WTC11 (cell line): ENCODE results near the gene SEMA4D. TPM values are rescaled to one million over a fixed set of nuclear protein-coding genes. Genes with fewer than 3 reads are reported as not detected.
A peak's percentile ranks its signal among the peaks of the same experiment; 100 is the strongest.
"Not testable (repeated sequence)": the region's sequence is repeated elsewhere in the genome, so short reads cannot be mapped to it uniquely, and the experiment has no call there.

Experiments used
- ATAC-seq: fragments of 200-7000 bp; cut with Tn5 transposase; 2 replicates; pipeline ENCODE4 v1.10.0; 2021; ENCODE audit warnings: mild to moderate bottlenecking, moderate library complexity
- CTCF ChIA-PET: fragments of 300-600 bp; sonication (Branson Sonifier 250); formaldehyde crosslinking; loops from one replicate; lab custom pipeline; 2021; ENCODE audit warnings: antibody characterized with exemption; lab: Charles Lee
- POLR2A ChIA-PET: fragments of 350-600 bp; sonication (Branson Sonifier 250); formaldehyde crosslinking; loops from one replicate; lab custom pipeline; 2021; ENCODE audit warnings: antibody characterized with exemption; lab: Charles Lee
- DNase-seq: peaks from one replicate; pipeline ENCODE4 v3.0.0; 2021; ENCODE audit warnings: low spot score
- H3K27ac Mint-ChIP-seq: 2 replicates; pipeline ENCODE4 v1.8.0; 2021; ENCODE audit warnings: mixed read lengths
- H3K27me3 Mint-ChIP-seq: 2 replicates; pipeline ENCODE4 v1.8.0; 2021; ENCODE audit warnings: low read depth, mild to moderate bottlenecking, moderate library complexity, mixed read lengths
- H3K36me3 Mint-ChIP-seq: 2 replicates; pipeline ENCODE4 v1.8.0; 2021; ENCODE audit warnings: mixed read lengths
- H3K4me1 Mint-ChIP-seq: 2 replicates; pipeline ENCODE4 v1.8.0; 2022; ENCODE audit warnings: mixed read lengths
- H3K4me3 Mint-ChIP-seq: 2 replicates; pipeline ENCODE4 v1.8.0; 2021; ENCODE audit warnings: mild to moderate bottlenecking, moderate library complexity, mixed read lengths
- H3K9me3 Mint-ChIP-seq: 2 replicates; pipeline ENCODE4 v1.8.0; 2021; ENCODE audit warnings: mixed read lengths
- ATF1 ChIP-seq: sonication (generic); formaldehyde crosslinking; IDR thresholded peaks from 2 replicates; pipeline ENCODE4 v1.8.1; 2023; ENCODE audit warnings: mild to moderate bottlenecking, moderate library complexity, missing genetic modification reagents
- CBFB ChIP-seq: sonication (generic); formaldehyde crosslinking; IDR thresholded peaks from 2 replicates; pipeline ENCODE4 v1.8.1; 2022; ENCODE audit warnings: mild to moderate bottlenecking, low read depth, missing genetic modification reagents
- E2F4 ChIP-seq: sonication (generic); formaldehyde crosslinking; IDR thresholded peaks from 2 replicates; pipeline ENCODE4 v1.8.1; 2022; ENCODE audit warnings: low read depth, mild to moderate bottlenecking, moderate library complexity, missing genetic modification reagents, borderline replicate concordance
- GRHL2 ChIP-seq: fragments of 250-450 bp; sonication (Bioruptor Pico); IDR thresholded peaks from 2 replicates; pipeline ENCODE4 v1.8.0; 2022; ENCODE audit warnings: mild to moderate bottlenecking, moderate library complexity; ENCODE audit not compliant: insufficient replicate concordance, severe bottlenecking
- GTF2I ChIP-seq: fragments of 250-450 bp; sonication (Bioruptor Pico); conservative IDR thresholded peaks from 2 replicates; pipeline ENCODE4 v1.4.0; 2021; ENCODE audit warnings: mild to moderate bottlenecking
- JUN ChIP-seq: sonication (generic); formaldehyde crosslinking; IDR thresholded peaks from 2 replicates; pipeline ENCODE4 v1.8.0; 2023; ENCODE audit warnings: mild to moderate bottlenecking, missing genetic modification reagents
- PRDM15 ChIP-seq: sonication (generic); formaldehyde crosslinking; IDR thresholded peaks from 2 replicates; pipeline ENCODE4 v1.8.0; 2022; ENCODE audit warnings: missing genetic modification reagents
- SMAD4 ChIP-seq: sonication (generic); formaldehyde crosslinking; IDR thresholded peaks from 2 replicates; pipeline ENCODE4 v1.8.0; 2022; ENCODE audit warnings: mild to moderate bottlenecking, missing genetic modification reagents
- SOX15 ChIP-seq: fragments of 250-450 bp; sonication (Bioruptor Pico); IDR thresholded peaks from 2 replicates; pipeline ENCODE4 v1.9.0; 2021; ENCODE audit warnings: mild to moderate bottlenecking
- TEAD1 ChIP-seq: sonication (generic); formaldehyde crosslinking; IDR thresholded peaks from 2 replicates; pipeline ENCODE4 v1.8.0; 2022; ENCODE audit warnings: mild to moderate bottlenecking, missing genetic modification reagents
- ZNF219 ChIP-seq: sonication (generic); formaldehyde crosslinking; IDR thresholded peaks from 2 replicates; pipeline ENCODE4 v1.8.0; 2023; ENCODE audit warnings: missing genetic modification reagents, mild to moderate bottlenecking, borderline replicate concordance
- ZNF232 ChIP-seq: sonication (generic); formaldehyde crosslinking; IDR thresholded peaks from 2 replicates; pipeline ENCODE4 v1.8.0; 2022; ENCODE audit warnings: mild to moderate bottlenecking, missing genetic modification reagents
- total RNA-seq: library from RNA; stranded (reverse); gene quantifications from 3 replicates; pipeline ENCODE4 v1.2.3, GENCODE V29; 2021
- TF ChIP-seq, protein P1 (sequence below): fragments of 250-450 bp; sonication (Bioruptor Pico); IDR thresholded peaks from 2 replicates; pipeline ENCODE4 v1.8.0; 2021; ENCODE audit warnings: mild to moderate bottlenecking
- TF ChIP-seq, protein P2 (sequence below): fragments of 250-450 bp; sonication (Bioruptor Pico); conservative IDR thresholded peaks from 2 replicates; pipeline ENCODE4 v1.9.0; 2021; ENCODE audit warnings: mild to moderate bottlenecking
- TF ChIP-seq, protein P3 (sequence below): sonication (generic); formaldehyde crosslinking; IDR thresholded peaks from 2 replicates; pipeline ENCODE4 v1.8.1; 2022; ENCODE audit warnings: missing genetic modification reagents, borderline replicate concordance
- TF ChIP-seq, protein P4 (sequence below): sonication (generic); formaldehyde crosslinking; IDR thresholded peaks from 2 replicates; pipeline ENCODE4 v1.8.1; 2023; ENCODE audit warnings: mild to moderate bottlenecking, missing genetic modification reagents

Gene SEMA4D
- total RNA-seq, 1 experiment from 2014 or later = 67.8 TPM

DNA sequence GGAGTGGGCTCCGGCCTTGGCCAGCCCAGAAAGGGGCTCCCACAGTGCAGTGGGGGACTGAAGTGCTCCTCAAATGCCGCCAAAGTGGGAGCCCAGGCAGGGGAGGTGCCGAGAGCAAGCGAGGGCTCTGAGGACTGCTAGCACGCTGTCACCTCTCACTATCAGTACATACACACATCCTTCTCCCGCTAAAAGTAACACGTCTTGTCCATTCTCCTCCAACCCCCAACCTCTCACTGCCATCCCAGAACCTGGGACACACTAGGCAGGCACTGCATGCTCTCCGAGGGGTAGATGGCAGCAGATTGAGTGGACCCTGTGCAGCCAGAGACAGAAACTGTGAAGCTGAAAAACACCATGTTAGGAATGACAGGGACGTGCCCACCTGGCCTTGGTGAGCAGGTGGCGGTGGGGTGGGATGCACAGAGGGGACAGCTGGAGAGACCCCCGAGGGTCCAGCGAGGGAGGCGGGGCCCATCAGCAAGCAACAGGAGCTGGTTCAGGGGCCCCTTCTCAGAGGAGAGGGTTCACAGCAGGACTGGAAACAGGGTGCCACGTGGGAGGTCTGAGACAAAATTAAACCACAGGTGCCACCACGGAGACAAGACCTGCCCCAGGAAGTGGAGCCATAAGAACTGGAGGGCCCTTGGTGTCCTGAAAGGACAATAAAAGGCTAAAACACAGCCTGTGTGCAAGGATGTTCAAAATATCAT is 16.9 kb downstream of the SEMA4D start:
- Mint-ChIP-seq H3K4me3 (no peak overlapping the region), H3K27ac (peak overlapping the region; percentile 91), H3K4me1 (peaks cover 51% of the 10 kb centered on the region)

DNA sequence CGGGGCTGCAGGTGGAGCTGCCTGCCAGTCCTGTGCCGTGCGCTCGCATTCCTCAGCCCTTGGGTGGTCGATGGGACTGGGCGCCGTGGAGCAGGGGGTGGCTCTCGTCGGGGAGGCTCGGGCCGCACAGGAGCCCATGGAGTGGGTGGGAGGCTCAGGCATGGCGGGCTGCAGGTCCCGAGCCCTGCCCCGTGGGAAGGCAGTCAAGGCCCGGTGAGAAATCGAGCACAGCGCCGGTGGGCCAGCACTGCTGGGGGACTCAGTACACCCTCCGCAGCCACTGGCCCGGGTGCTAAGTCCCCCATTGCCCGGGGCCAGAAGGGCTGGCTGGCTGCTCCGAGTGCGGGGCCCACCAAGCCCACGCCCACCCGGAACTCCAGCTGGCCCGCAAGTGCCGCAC is 17.5 kb downstream of the SEMA4D start:
- ATAC-seq, H3K4me3 Mint-ChIP-seq, DNase-seq, H3K27me3 Mint-ChIP-seq, H3K27ac Mint-ChIP-seq, POLR2A ChIA-PET, H3K9me3 Mint-ChIP-seq: not testable (repeated sequence)
- CTCF ChIA-PET = interaction anchor here (1.2 kb wide), 1 partner anchor 68 kb away, joined by 4 read pairs; no protein-coding TSS in a partner anchor
- Mint-ChIP-seq H3K4me1 (peaks cover 50% of the 10 kb centered on the region), H3K36me3 (peaks cover 19% of the 10 kb centered on the region)

More for the DNA sequence above, 16.9 kb downstream of the SEMA4D start:
- TF ChIP-seq, protein P1, sequence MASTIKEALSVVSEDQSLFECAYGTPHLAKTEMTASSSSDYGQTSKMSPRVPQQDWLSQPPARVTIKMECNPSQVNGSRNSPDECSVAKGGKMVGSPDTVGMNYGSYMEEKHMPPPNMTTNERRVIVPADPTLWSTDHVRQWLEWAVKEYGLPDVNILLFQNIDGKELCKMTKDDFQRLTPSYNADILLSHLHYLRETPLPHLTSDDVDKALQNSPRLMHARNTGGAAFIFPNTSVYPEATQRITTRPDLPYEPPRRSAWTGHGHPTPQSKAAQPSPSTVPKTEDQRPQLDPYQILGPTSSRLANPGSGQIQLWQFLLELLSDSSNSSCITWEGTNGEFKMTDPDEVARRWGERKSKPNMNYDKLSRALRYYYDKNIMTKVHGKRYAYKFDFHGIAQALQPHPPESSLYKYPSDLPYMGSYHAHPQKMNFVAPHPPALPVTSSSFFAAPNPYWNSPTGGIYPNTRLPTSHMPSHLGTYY = no peak
- TF ChIP-seq JUN (CRISPR knock-in tag) (no peak), GRHL2 (CRISPR knock-in tag) (no peak), PRDM15 (CRISPR knock-in tag) (no peak), CBFB (CRISPR knock-in tag) (no peak), SMAD4 (CRISPR knock-in tag) (no peak), ATF1 (CRISPR knock-in tag) (no peak), E2F4 (CRISPR knock-in tag) (no peak), TEAD1 (CRISPR knock-in tag) (no peak), GTF2I (CRISPR knock-in tag) (no peak), ZNF219 (CRISPR knock-in tag) (no peak), SOX15 (CRISPR knock-in tag) (no peak), ZNF232 (no peak)
- TF ChIP-seq, protein P2, sequence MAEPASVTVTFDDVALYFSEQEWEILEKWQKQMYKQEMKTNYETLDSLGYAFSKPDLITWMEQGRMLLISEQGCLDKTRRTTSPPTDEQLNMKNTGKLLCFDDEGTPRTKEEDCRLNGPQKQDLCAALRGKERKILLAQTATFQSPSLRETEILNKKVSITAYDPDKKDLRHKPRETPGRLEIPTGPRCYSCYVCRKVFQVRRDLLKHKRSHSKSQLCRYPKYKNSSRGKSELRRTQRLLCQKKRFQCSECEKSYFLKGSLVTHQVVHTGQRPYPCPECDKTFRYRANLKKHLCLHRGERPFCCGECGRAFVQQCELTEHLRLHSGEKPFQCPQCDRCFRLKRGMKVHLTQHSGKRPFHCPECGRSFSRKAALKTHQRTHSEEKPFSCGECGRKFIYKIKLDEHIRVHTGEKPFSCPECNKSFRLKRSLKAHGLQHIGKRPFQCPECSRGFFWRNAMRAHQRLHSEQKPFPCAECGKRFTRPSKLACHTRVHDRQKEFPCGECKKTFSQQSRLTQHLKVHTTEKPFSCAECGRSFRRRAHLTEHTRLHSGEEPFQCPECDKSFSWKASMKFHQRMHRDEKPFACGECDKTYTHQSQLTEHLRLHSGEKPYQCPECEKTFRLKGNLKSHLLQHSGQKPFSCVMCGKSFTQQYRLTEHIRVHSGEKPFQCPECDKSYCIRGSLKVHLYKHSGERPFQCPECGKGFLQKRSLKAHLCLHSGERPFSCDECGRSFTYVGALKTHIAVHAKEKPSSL = no peak
- TF ChIP-seq, protein P3, sequence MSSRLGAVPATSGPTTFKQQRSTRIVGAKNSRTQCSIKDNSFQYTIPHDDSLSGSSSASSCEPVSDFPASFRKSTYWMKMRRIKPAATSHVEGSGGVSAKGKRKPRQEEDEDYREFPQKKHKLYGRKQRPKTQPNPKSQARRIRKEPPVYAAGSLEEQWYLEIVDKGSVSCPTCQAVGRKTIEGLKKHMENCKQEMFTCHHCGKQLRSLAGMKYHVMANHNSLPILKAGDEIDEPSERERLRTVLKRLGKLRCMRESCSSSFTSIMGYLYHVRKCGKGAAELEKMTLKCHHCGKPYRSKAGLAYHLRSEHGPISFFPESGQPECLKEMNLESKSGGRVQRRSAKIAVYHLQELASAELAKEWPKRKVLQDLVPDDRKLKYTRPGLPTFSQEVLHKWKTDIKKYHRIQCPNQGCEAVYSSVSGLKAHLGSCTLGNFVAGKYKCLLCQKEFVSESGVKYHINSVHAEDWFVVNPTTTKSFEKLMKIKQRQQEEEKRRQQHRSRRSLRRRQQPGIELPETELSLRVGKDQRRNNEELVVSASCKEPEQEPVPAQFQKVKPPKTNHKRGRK (CRISPR knock-in tag) = no peak
- TF ChIP-seq, protein P4, sequence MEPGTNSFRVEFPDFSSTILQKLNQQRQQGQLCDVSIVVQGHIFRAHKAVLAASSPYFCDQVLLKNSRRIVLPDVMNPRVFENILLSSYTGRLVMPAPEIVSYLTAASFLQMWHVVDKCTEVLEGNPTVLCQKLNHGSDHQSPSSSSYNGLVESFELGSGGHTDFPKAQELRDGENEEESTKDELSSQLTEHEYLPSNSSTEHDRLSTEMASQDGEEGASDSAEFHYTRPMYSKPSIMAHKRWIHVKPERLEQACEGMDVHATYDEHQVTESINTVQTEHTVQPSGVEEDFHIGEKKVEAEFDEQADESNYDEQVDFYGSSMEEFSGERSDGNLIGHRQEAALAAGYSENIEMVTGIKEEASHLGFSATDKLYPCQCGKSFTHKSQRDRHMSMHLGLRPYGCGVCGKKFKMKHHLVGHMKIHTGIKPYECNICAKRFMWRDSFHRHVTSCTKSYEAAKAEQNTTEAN (CRISPR knock-in tag) = no peak
- DNase-seq (no peak), ATAC-seq (no peak)
- H3K27me3 Mint-ChIP-seq = no peaks in the 10 kb centered on the region
- H3K36me3 Mint-ChIP-seq = peaks cover 19% of the 10 kb centered on the region
- peaks cover 7% of the 10 kb centered on the region; the same call in 1 of the 2 replicates for H3K9me3 Mint-ChIP-seq
- CTCF ChIA-PET = interaction anchor here (0.6 to 4.3 kb wide), 3 partner anchors 52 to 113 kb away, joined by 3 to 12 read pairs (median 3); no protein-coding TSS in a partner anchor
- POLR2A ChIA-PET = no interaction called here

DNA sequence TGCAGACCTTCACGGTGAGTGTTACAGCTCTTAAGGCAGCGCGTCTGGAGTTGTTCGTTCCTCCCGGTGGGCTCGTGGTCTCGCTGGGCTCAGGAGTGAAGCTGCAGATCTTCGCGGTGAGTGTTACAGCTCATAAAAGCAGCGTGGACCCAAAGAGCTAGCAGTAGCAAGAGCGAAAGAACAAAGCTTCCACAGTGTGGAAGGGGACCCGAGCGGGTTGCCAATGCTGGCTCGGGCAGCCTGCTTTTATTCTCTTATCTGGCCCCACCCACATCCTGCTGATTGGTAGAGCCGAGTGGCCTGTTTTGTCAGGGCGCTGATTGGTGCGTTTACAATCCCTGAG is 18.3 kb downstream of the SEMA4D start:
- peak overlapping the region; percentile 76 for H3K27ac Mint-ChIP-seq
- peaks cover 19% of the 10 kb centered on the region for H3K36me3 Mint-ChIP-seq

More for the DNA sequence above, 18.3 kb downstream of the SEMA4D start:
- H3K4me3 Mint-ChIP-seq, H3K9me3 Mint-ChIP-seq, DNase-seq, ATAC-seq, POLR2A ChIA-PET, H3K27me3 Mint-ChIP-seq: not testable (repeated sequence)
- CTCF ChIA-PET = interaction anchor here (1.2 kb wide), 1 partner anchor 69 kb away, joined by 4 read pairs; no protein-coding TSS in a partner anchor
- peaks cover 50% of the 10 kb centered on the region for H3K4me1 Mint-ChIP-seq
